Calu3 (cell line): ENCODE measurements around the gene DDR2. TPM values are rescaled to one million over a fixed set of nuclear protein-coding genes. Genes with fewer than 3 reads are reported as not detected.

Experiments
- BruUV-seq: library from RNA; stranded (reverse); fragments of 400-500 nt; replicated peaks from 2 replicates; lab custom pipeline; 2021; lab: Mats Ljungman, UMichigan
- CTCF ChIA-PET: fragments of 300-600 bp; sonication (Branson Sonifier 250); formaldehyde crosslinking; loops from one replicate; lab custom pipeline; 2022; ENCODE audit warnings: antibody characterized with exemption; lab: Charles Lee
- DNase-seq: peaks from one replicate; pipeline ENCODE4 v3.0.0; 2022
- H3K27ac Mint-ChIP-seq: one replicate; pipeline ENCODE4 v1.8.0; 2022; ENCODE audit warnings: mixed read lengths; ENCODE audit not compliant: unreplicated experiment
- H3K27me3 Mint-ChIP-seq: one replicate; pipeline ENCODE4 v1.8.0; 2022; ENCODE audit warnings: mixed read lengths; ENCODE audit not compliant: unreplicated experiment
- H3K36me3 Mint-ChIP-seq: one replicate; pipeline ENCODE4 v1.8.0; 2022; ENCODE audit warnings: mild to moderate bottlenecking, moderate library complexity, mixed read lengths; ENCODE audit not compliant: insufficient read depth, unreplicated experiment
- H3K4me1 Mint-ChIP-seq: one replicate; pipeline ENCODE4 v1.8.0; 2022; ENCODE audit warnings: mild to moderate bottlenecking, low read depth, mixed read lengths; ENCODE audit not compliant: unreplicated experiment
- H3K4me3 Mint-ChIP-seq: one replicate; pipeline ENCODE4 v1.8.0; 2022; ENCODE audit warnings: mild to moderate bottlenecking, low read depth, moderate library complexity, mixed read lengths; ENCODE audit not compliant: unreplicated experiment
- H3K9me3 Mint-ChIP-seq: one replicate; pipeline ENCODE4 v1.8.0; 2022; ENCODE audit warnings: low read depth, mixed read lengths; ENCODE audit not compliant: unreplicated experiment
- CTCF ChIP-seq: fragments of 200-600 bp; IDR thresholded peaks from one replicate; pipeline ENCODE4 v1.8.0; 2022; ENCODE audit warnings: antibody characterized with exemption; ENCODE audit not compliant: unreplicated experiment
- intact Hi-C: fragments of 100-400 bp; cut with micrococcal nuclease; formaldehyde crosslinking; loops from one replicate; pipeline ENCODE4 v1.10.0; 2022; ENCODE audit not compliant: unreplicated experiment
- total RNA-seq: library from RNA; stranded (reverse); gene quantifications from 2 replicates; pipeline ENCODE4 v1.2.3, GENCODE V29; 2022

Gene DDR2
- total RNA-seq, 1 experiment from 2014 or later, result 0.80 TPM

- H3K9me3 Mint-ChIP-seq, result no peaks in the 10 kb centered on the region
- H3K4me3 Mint-ChIP-seq, result no peak overlapping the region
- no peaks in the 10 kb centered on the region for H3K4me1 Mint-ChIP-seq
- no peaks in the 10 kb centered on the region for H3K36me3 Mint-ChIP-seq
- no peak overlapping the region for H3K27ac Mint-ChIP-seq
- CTCF ChIA-PET, result no interaction called here
- intact Hi-C loops, result no loop called here
- DNase-seq, result no peak
- TF ChIP-seq CTCF, result no peak
- BruUV-seq, result no TSS peak
- H3K27me3 Mint-ChIP-seq, result no peaks in the 10 kb centered on the region
These were observed 48.3 kb downstream of the DDR2 start for GRCh38 chr1:162680419-162681121.

GRCh38 chr1:162681122-162681436, 48.8 kb downstream of the DDR2 start:
- H3K27ac Mint-ChIP-seq, result no peak overlapping the region
- no peak for TF ChIP-seq CTCF
- H3K9me3 Mint-ChIP-seq, result no peaks in the 10 kb centered on the region
- no peaks in the 10 kb centered on the region for H3K4me1 Mint-ChIP-seq
- intact Hi-C loops, result no loop called here
- BruUV-seq, result no TSS peak
- H3K4me3 Mint-ChIP-seq, result no peak overlapping the region
- DNase-seq, result no peak
- H3K27me3 Mint-ChIP-seq, result no peaks in the 10 kb centered on the region
- no peaks in the 10 kb centered on the region for H3K36me3 Mint-ChIP-seq
- CTCF ChIA-PET, result no interaction called here

GRCh38 chr1:162682013-162682419, 49.8 kb downstream of the DDR2 start:
- no TSS peak for BruUV-seq
- H3K27ac Mint-ChIP-seq, result no peak overlapping the region
- CTCF ChIA-PET, result no interaction called here

GRCh38 chr1:162687870-162688269, 55.6 kb downstream of the DDR2 start:
- no peaks in the 10 kb centered on the region for H3K36me3 Mint-ChIP-seq

More at GRCh38 chr1:162682013-162682419, 49.8 kb downstream of the DDR2 start:
- Mint-ChIP-seq H3K4me1 (no peaks in the 10 kb centered on the region), H3K27me3 (no peaks in the 10 kb centered on the region), H3K36me3 (no peaks in the 10 kb centered on the region), H3K9me3 (no peaks in the 10 kb centered on the region), H3K4me3 (no peak overlapping the region)
- intact Hi-C loops, result no loop called here
- no peak for TF ChIP-seq CTCF
- DNase-seq, result no peak

More at GRCh38 chr1:162687870-162688269, 55.6 kb downstream of the DDR2 start:
- Mint-ChIP-seq H3K27me3 (no peaks in the 10 kb centered on the region), H3K9me3 (no peaks in the 10 kb centered on the region), H3K27ac (no peak overlapping the region), H3K4me3 (no peak overlapping the region), H3K4me1 (peaks cover 8% of the 10 kb centered on the region)
- CTCF ChIA-PET, result no interaction called here
- intact Hi-C loops, result no loop called here
- TF ChIP-seq CTCF, result no peak
- no TSS peak for BruUV-seq
- DNase-seq, result no peak
